Mesenchymal stem cell (in vitro differentiated cells and primary cell): ENCODE data around the gene CAMK4.

Source experiments
- DNase-seq: peaks from one replicate; pipeline ENCODE4 v3.0.0-alpha.2; 2013
- H2AFZ ChIP-seq: one replicate; pipeline ENCODE4 v1.6.1; 2013; ENCODE audit warnings: low read depth, mild to moderate bottlenecking, control low read depth, inconsistent platforms, low read length, moderate library complexity
- H2AK5ac ChIP-seq: 2 replicates; pipeline ENCODE4 v1.6.1; 2013; ENCODE audit warnings: low read length, moderate library complexity, mild to moderate bottlenecking, inconsistent platforms; ENCODE audit not compliant: severe bottlenecking
- H2BK120ac ChIP-seq: one replicate; pipeline ENCODE4 v1.6.1; 2013; ENCODE audit warnings: low read depth, mild to moderate bottlenecking, inconsistent platforms, low read length, moderate library complexity
- H2BK12ac ChIP-seq, 2 experiments: one replicate each; pipeline ENCODE4 v1.6.1; 2013; ENCODE audit warnings: inconsistent platforms in 2 of 2, low read length in 2 of 2, mild to moderate bottlenecking in 2 of 2, moderate library complexity in 2 of 2, control low read depth in 1 of 2
- H2BK15ac ChIP-seq: one replicate; pipeline ENCODE4 v1.6.1; 2013; ENCODE audit warnings: mild to moderate bottlenecking, low read depth, inconsistent platforms; ENCODE audit not compliant: poor library complexity, severe bottlenecking
- H2BK5ac ChIP-seq: 2 replicates; pipeline ENCODE4 v1.6.1; 2013; ENCODE audit warnings: low read depth, mild to moderate bottlenecking, low read length, control low read depth, inconsistent platforms; ENCODE audit not compliant: poor library complexity, severe bottlenecking
- H3K14ac ChIP-seq, 2 experiments: one replicate each; pipeline ENCODE4 v1.6.1; 2013; ENCODE audit warnings: inconsistent platforms in 2 of 2, low read length in 2 of 2, control low read depth in 1 of 2, mild to moderate bottlenecking in 1 of 2, moderate library complexity in 1 of 2
- H3K18ac ChIP-seq, 2 experiments: one replicate each; pipeline ENCODE4 v1.6.1; 2013; ENCODE audit warnings: inconsistent platforms in 2 of 2, low read length in 2 of 2, control low read depth in 1 of 2, low read depth in 1 of 2, mild to moderate bottlenecking in 1 of 2
- H3K23ac ChIP-seq, 2 experiments: one replicate each; pipeline ENCODE4 v1.6.1; 2013; ENCODE audit warnings: inconsistent platforms in 2 of 2, low read length in 2 of 2, mild to moderate bottlenecking in 2 of 2, moderate library complexity in 2 of 2, control low read depth in 1 of 2
- H3K27ac ChIP-seq: 2 replicates; pipeline ENCODE4 v1.5.1; 2013; ENCODE audit warnings: mild to moderate bottlenecking, moderate library complexity, low read length, control low read depth, inconsistent platforms; ENCODE audit not compliant: poor library complexity, severe bottlenecking
- H3K27me3 ChIP-seq, 2 experiments: 2 replicates each; pipeline versions ENCODE4 v1.6.1 to v1.7.0; 2013; ENCODE audit warnings: low read length in 2 of 2, mild to moderate bottlenecking in 2 of 2, moderate library complexity in 2 of 2, control low read depth in 1 of 2, inconsistent platforms in 1 of 2; ENCODE audit not compliant: control insufficient read depth in 1 of 2, insufficient read depth in 1 of 2
- H3K36me3 ChIP-seq, 2 experiments: 2 replicates each; pipeline versions ENCODE4 v1.6.1 to v1.7.0; 2013; ENCODE audit warnings: low read length in 2 of 2, control low read depth in 1 of 2, inconsistent platforms in 1 of 2, low read depth in 1 of 2, mild to moderate bottlenecking in 1 of 2; ENCODE audit not compliant: insufficient read depth in 2 of 2, control insufficient read depth in 1 of 2
- H3K4ac ChIP-seq, 2 experiments: one replicate each; pipeline ENCODE4 v1.6.1; 2013; ENCODE audit warnings: inconsistent platforms in 2 of 2, low read length in 2 of 2, mild to moderate bottlenecking in 2 of 2, moderate library complexity in 2 of 2, control low read depth in 1 of 2, low read depth in 1 of 2
- H3K4me1 ChIP-seq: 2 replicates; pipeline ENCODE4 v1.6.1; 2013; ENCODE audit warnings: low read depth, low read length, control low read depth; ENCODE audit not compliant: control insufficient read depth, insufficient read depth
- H3K4me2 ChIP-seq: 2 replicates; pipeline ENCODE4 v1.6.1; 2013; ENCODE audit warnings: low read length, mild to moderate bottlenecking, inconsistent platforms; ENCODE audit not compliant: poor library complexity, severe bottlenecking
- H3K4me3 ChIP-seq, 2 experiments: 2 replicates each; pipeline versions ENCODE4 v1.5.1 to v1.7.0; 2013; ENCODE audit warnings: low read length in 2 of 2, mild to moderate bottlenecking in 2 of 2, control low read depth in 1 of 2, low read depth in 1 of 2; ENCODE audit not compliant: insufficient read depth in 1 of 2
- H3K79me1 ChIP-seq: replicated peaks from 2 replicates; pipeline ENCODE4 v1.6.1; 2013; ENCODE audit warnings: mild to moderate bottlenecking, control low read depth, low read length, inconsistent platforms; ENCODE audit not compliant: poor library complexity, severe bottlenecking
- H3K9ac ChIP-seq: 2 replicates; pipeline ENCODE4 v1.7.0; 2013; ENCODE audit warnings: mild to moderate bottlenecking, low read length, moderate library complexity
- H3K9me3 ChIP-seq: 2 replicates; pipeline ENCODE4 v1.7.0; 2013; ENCODE audit warnings: mild to moderate bottlenecking, low read length; ENCODE audit not compliant: control insufficient read depth
- H4K8ac ChIP-seq: one replicate; pipeline ENCODE4 v1.6.1; 2013; ENCODE audit warnings: inconsistent platforms, mild to moderate bottlenecking, low read length, moderate library complexity
- H4K91ac ChIP-seq: one replicate; pipeline ENCODE4 v1.6.1; 2013; ENCODE audit warnings: mild to moderate bottlenecking, low read length, inconsistent platforms
- WGBS: methylation state at CpG from one replicate; pipeline ENCODE4 v1.1.7; 2013; ENCODE audit warnings: mixed read lengths; 5-methylcytosine and 5-hydroxymethylcytosine counted together

The CAMK4 gene

DNA sequence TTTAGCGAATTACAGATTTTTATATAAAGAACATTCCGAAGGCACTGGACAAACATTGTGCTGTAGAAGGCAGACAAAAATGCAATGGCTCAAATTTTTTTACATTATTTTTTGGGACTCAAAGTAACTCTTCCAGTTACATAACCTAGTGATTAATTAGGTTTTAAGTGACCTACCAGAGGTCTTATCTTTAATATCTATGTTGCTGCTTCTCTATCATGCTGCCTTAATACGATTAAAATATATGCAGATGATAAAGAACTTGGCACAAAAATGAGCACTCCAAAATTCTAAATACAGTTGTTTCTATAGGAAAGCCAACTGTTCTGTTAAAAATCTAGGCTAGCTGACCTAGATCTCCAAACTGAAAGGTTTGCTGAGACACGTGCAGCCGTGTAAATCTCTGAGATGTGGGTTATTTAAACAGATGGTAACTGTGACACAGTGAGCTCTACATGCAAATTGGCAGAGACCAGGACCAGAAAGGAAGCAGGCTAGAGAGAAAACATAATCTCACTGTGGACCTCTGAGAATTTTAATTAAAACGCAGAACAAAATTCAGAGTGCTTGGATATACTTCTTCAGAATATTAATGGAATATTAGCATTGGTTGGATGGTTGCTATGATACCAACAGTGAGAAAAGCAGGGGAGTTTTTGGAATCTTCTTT is 56.2 kb downstream of the CAMK4 start:
- H3K27me3 ChIP-seq = no peaks in the 10 kb centered on the region
- no peak overlapping the region for H2BK15ac ChIP-seq
- no peak overlapping the region for H2BK120ac ChIP-seq
- no peaks in the 10 kb centered on the region for H3K36me3 ChIP-seq
- H2BK5ac ChIP-seq = no peak overlapping the region
- no peaks in the 10 kb centered on the region for H3K79me1 ChIP-seq
- H4K8ac ChIP-seq = no peak overlapping the region
- no peak overlapping the region for H3K4ac ChIP-seq
- H3K9ac ChIP-seq = no peak overlapping the region
- H3K23ac ChIP-seq = no peak overlapping the region
- no peak overlapping the region for H2BK12ac ChIP-seq
- no peaks in the 10 kb centered on the region for H3K4me1 ChIP-seq
- DNase-seq = no peak
- H3K27ac ChIP-seq = no peak overlapping the region
- H4K91ac ChIP-seq = no peak overlapping the region
- H3K9me3 ChIP-seq = no peaks in the 10 kb centered on the region
- no peak overlapping the region for H3K4me2 ChIP-seq
- no peak overlapping the region for H3K14ac ChIP-seq
- WGBS = 95% methylated on average over 4 of the region's 6 CpGs
- H3K18ac ChIP-seq = no peak overlapping the region
- no peak overlapping the region for H2AK5ac ChIP-seq
- H3K4me3 ChIP-seq = no peak overlapping the region
- no peak overlapping the region for H2AFZ ChIP-seq

DNA sequence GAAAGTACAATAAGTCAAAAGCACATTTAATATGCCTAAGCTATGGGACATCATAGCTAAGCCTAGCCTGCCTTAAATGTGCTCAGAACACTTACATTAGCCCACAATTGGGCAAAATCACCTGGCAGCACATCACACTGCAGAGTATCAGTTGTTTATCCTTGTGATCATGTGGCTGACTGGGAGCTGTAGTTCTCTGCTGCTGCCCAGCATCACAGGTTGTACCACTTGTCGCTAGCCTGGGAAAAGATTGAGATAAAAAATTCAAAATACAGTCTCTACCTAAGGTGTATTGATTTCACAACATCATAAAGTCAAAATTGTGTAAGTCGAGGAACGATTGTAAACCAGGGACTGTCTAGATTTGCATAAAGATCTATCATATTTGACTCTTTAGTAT is 58.6 kb downstream of the CAMK4 start:
- no peak overlapping the region for H3K4me2 ChIP-seq
- no peak for DNase-seq
- H2BK5ac ChIP-seq = no peak overlapping the region
- no peak overlapping the region for H3K14ac ChIP-seq
- no peak overlapping the region for H2AK5ac ChIP-seq
- H3K36me3 ChIP-seq = no peaks in the 10 kb centered on the region
- no peak overlapping the region for H3K9ac ChIP-seq
- H3K9me3 ChIP-seq = no peaks in the 10 kb centered on the region
- no peak overlapping the region for H4K91ac ChIP-seq
- no peak overlapping the region for H2AFZ ChIP-seq
- H3K79me1 ChIP-seq = no peaks in the 10 kb centered on the region
- no peak overlapping the region for H2BK15ac ChIP-seq
- no peak overlapping the region for H4K8ac ChIP-seq
- no peak overlapping the region for H3K4ac ChIP-seq
- no peaks in the 10 kb centered on the region for H3K4me1 ChIP-seq
- no peak overlapping the region for H3K23ac ChIP-seq
- no peak overlapping the region for H2BK120ac ChIP-seq
- H3K27ac ChIP-seq = no peak overlapping the region
- no peaks in the 10 kb centered on the region for H3K27me3 ChIP-seq
- no peak overlapping the region for H3K4me3 ChIP-seq
- no CpG with 5 or more reads among the region's 3 CpGs for WGBS
- no peak overlapping the region for H3K18ac ChIP-seq
- no peak overlapping the region for H2BK12ac ChIP-seq

DNA sequence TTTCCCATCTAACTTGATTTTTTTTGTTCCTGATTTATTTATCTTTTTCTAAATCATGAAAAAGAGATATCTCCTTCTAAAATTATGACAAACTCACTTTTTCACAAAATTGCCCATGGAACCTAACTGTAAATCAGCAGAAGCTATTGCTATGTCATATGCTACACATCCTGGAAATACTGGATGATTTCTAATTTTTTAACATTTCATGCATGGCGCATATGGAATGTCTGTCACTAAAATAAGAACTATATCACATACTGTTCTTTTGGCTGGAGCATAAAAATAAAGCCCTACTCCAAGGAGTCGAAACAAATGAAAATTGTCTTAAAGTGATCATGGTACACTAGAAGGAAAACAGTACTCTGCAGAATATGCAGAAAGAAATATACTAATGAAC is 60.6 kb downstream of the CAMK4 start:
- Histone ChIP-seq H3K14ac (no peak overlapping the region), H3K4me1 (no peaks in the 10 kb centered on the region), H2BK15ac (no peak overlapping the region), H2BK120ac (no peak overlapping the region), H3K9me3 (no peaks in the 10 kb centered on the region), H3K4me2 (no peak overlapping the region), H2AFZ (no peak overlapping the region), H3K27me3 (no peaks in the 10 kb centered on the region), H4K8ac (no peak overlapping the region), H2BK5ac (no peak overlapping the region), H4K91ac (no peak overlapping the region), H2BK12ac (no peak overlapping the region), H3K36me3 (no peaks in the 10 kb centered on the region), H3K4me3 (no peak overlapping the region), H2AK5ac (no peak overlapping the region), H3K9ac (no peak overlapping the region), H3K18ac (no peak overlapping the region), H3K79me1 (no peaks in the 10 kb centered on the region), H3K23ac (no peak overlapping the region), H3K4ac (no peak overlapping the region), H3K27ac (no peak overlapping the region)
- WGBS = no CpG with 5 or more reads among the region's 2 CpGs
- DNase-seq = no peak

GRCh38 chr5:111294551-111294950 is 70.4 kb downstream of the CAMK4 start:
- no peak overlapping the region for H3K23ac ChIP-seq
- H3K79me1 ChIP-seq = no peaks in the 10 kb centered on the region
- no peak overlapping the region for H2BK120ac ChIP-seq
- no peak overlapping the region for H2AFZ ChIP-seq
- no peaks in the 10 kb centered on the region for H3K27me3 ChIP-seq
- H2BK12ac ChIP-seq = no peak overlapping the region
- no peaks in the 10 kb centered on the region for H3K36me3 ChIP-seq
- no peak overlapping the region for H2AK5ac ChIP-seq
- no peak overlapping the region for H2BK5ac ChIP-seq
- no peak for DNase-seq
- no peak overlapping the region for H3K18ac ChIP-seq
- H3K4me3 ChIP-seq = no peak overlapping the region
- H4K91ac ChIP-seq = no peak overlapping the region
- H3K4me1 ChIP-seq = no peaks in the 10 kb centered on the region
- no peaks in the 10 kb centered on the region for H3K9me3 ChIP-seq
- H3K27ac ChIP-seq = no peak overlapping the region
- H3K14ac ChIP-seq = no peak overlapping the region
- no peak overlapping the region for H2BK15ac ChIP-seq
- no peak overlapping the region for H3K9ac ChIP-seq
- no peak overlapping the region for H4K8ac ChIP-seq
- no peak overlapping the region for H3K4ac ChIP-seq
- H3K4me2 ChIP-seq = no peak overlapping the region
